ENCODE results near the gene PAWR.

GRCh38 chr12:79698966-79699365 is 8.2 kb upstream of the PAWR start:
- TF ChIP-seq CTCF (IDR thresholded peaks at IDR 0.05): no peak
- no peak for TF ChIP-seq ZFX (IDR thresholded peaks at IDR 0.05; ENCODE audit: borderline replicate concordance)

Data from 22Rv1 (cell line).